Stimulated activated CD4-positive, alpha-beta T cell treated with anti-CD3 and anti-CD28 coated beads, Interleukin-1b, Interleukin-23, amount 100 ng/mL, for 24 hours (primary cell): ENCODE data around the gene JDP2.
A peak's percentile ranks its signal among the peaks of the same experiment; 100 is the strongest.
"Not testable (repeated sequence)": the region's sequence is repeated elsewhere in the genome, so short reads cannot be mapped to it uniquely, and the experiment has no call there.

Experiments used
- DNase-seq, 4 experiments: peaks; one replicate each; pipeline ENCODE4 v3.0.0-alpha.2; 2020; ENCODE audit warnings: low read depth in 4 of 4, low spot score in 1 of 4

JDP2 gene, protein sequence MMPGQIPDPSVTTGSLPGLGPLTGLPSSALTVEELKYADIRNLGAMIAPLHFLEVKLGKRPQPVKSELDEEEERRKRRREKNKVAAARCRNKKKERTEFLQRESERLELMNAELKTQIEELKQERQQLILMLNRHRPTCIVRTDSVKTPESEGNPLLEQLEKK

DNA sequence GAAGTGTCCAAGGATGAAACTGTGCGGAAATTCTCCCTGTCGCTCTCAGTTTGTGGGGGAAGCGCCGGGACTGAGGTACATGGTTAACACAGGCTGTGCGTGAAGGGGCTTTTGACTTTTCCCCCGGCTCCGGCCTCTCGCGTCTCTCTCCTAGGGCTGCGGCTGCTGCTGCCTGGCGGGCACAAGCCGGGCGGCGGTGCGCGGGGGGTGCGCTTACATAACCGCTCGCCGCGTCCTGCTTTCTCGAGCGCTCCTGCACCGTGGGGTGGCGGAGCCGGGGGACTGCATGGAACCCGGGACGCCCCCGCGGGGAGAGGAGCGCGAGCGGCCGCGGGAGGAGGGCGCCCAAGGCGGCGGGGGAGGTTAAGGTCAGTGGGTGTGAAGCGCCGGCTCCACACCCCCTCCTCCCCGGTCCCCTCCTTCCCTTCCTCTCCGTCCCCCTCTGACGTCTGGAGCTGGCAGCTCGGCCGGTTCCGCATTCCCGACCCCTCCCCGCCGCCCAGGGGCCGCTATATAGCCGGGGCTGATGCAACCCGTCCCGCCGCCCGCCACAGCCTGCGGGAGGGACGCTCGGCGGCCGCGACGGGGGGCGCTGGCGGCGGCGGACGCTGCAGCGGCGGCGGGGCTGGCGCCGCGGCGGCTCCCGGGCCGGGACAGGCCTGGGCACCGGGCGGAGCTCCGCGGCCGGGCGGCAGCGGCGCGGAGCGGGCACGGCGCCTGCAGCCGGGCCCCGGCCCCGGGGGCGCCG is at the start of gene JDP2:
TSS of gene JDP2 (plus strand) at position 541 of the 748 bp plus-strand sequence. CDS start 9,899 bp downstream, outside the sequence.
- peak in 1 of 4 experiments; percentile 21 for DNase-seq

DNA sequence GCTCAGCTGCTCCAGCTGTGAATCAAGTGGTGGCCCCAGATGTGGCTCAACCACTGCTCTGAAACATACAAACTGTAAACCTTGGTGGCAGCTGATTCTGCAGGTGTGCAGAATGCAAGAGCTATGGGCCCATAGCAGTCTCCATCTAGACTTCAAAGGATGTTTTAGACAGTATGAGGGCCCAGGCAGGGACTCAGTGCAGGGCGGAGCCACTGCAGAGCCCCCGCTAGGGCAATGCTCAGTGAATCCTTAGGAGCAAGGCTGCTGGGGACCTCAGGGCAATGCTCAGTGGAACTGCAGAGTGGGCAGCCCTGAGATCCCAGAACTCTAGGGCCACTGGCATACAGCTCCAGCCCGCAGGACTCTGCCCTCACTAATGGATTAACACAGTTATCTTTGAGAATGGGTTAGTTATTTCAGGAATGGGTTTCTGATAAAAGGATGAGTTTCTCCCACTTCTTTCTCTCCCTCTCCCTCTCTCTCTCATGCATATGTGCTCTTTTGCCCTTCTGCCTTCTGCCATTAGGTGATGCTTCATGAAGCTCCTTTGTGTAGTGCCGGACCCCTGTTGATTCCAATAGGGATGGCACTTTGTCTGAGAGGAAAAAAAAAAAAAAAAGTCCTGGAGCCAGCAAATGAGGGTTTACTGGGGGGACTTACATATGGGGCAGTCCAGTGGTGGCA is 48.4 kb upstream of the JDP2 start:
- no peak for DNase-seq

DNA sequence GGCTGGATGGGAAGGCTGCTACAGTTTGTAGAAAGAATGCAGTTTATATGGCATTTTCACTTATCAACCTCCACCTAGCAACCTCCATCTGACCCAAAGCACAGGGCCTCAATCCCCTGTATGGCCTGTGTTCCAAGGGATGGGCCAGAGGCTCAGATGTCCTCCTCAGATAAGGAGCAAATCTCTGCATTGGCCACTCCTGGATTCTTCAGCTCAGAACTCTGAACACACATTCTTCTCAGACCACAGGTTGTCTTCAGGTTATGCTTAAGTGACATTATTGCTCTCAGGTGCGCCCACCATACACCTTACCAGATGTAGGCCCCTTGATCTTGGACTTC is 47.9 kb upstream of the JDP2 start:
- DNase-seq = no peak

DNA sequence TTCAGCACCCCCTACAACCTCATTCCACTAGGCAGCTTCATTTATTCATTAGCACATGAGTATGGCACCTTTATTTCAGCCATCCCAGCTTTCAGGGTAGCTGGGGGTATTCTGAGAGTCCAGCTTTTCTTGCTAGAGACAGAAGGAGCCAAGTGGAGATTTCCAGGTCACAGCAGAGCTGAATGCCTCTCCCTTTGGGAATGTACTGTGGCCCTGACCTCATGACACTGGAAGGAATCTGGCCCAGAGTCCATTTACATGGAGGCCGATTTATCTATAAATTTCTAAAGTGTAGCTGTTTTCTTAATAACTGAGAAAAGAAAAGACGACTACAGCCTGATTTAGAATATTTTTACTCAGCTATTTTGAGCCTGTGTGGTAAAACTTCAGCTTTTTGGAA is 47.2 kb upstream of the JDP2 start:
- DNase-seq = no peak

DNA sequence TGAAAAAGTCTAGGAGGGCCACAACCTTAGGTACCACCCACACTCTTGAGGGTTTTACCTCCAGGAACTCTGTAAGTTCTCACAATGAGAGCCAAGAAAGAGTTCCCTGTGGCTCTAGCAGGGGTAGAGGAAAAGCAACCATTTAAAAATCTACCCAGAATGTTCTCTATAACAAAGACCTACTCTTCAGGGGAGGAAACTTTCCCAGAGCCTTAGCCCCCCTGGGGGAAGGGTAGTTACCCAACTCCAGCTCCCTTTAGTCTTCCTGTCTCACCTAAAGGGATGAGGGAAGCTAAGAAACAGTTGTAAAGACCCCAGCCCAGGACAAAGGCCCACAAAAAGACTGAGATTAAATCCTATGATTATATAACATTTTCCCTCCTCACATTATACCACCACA is 46.2 kb upstream of the JDP2 start:
- no peak for DNase-seq

DNA sequence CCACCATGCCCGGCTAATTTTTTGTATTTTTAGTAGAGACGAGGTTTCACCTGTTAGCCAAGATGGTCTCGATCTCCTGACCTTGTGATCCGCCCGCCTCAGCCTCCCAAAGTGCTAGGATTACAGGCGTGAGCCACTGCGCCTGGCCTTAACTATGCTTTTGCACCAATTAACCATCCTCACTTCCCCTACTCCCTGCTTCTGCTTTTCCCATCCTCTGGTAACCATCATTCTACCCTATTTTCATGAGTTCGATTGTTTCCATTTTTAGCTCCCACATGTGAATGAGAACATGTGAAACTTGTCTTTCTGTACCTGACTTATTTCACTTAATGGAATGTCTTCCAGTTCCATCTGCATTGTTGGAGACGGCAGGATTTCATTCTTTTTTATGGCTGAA is 44.6 kb upstream of the JDP2 start:
- not testable (repeated sequence) for DNase-seq

DNA sequence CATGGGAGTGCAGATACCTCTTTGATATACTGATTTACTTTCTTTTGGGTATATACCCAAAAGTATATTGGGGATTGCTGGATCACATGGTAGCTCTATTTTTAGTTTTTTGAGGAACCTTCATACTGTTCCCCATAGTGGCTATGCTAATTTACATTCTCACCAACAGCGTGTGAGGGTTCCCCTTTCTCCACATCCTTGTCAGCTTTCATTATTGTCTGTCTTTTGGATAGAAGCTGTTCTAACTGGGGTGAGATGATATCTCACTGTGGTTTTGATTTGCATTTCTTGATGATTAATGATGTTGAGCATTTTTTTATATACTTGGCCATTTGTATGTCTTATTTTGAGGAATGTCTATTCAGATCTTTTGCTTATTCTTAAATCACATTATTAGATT is 44.1 kb upstream of the JDP2 start:
- no peak for DNase-seq

DNA sequence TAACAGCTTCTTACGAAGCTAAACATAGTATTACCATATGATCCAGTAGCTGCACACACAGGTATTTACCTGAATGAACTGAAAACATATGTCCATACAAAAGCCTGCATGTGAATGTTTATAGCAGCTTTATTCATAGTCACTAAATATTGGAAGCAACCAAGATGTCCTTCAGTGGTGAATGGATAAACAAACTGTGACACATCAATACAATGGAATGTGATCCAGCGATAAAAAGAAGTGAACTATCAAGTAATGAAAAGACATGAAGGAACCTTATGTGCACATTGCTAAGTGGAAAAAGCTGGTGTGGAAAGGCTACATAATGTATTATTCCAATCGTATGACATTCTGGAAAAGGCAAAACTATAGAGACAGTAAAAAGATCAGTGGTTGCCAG is 38.1 kb upstream of the JDP2 start:
- DNase-seq = no peak

DNA sequence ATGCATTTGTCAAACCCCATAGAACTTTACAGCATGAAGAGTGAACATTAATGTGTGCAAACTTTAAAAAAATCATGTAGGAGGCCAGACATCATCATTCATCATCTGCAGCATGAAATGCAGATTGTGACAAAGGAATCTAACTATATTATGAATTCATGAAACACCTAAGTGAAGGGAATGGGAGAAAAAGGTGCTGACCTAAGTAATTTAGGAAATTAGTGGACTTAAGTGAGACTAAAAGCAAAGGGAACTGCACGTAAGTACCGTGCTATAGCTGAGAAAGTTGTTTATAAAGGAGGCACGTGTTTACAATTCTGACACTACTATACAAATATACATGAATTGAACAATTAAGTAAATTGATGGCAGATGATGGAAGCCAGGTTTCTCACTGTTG is 37.6 kb upstream of the JDP2 start:
- no peak for DNase-seq

DNA sequence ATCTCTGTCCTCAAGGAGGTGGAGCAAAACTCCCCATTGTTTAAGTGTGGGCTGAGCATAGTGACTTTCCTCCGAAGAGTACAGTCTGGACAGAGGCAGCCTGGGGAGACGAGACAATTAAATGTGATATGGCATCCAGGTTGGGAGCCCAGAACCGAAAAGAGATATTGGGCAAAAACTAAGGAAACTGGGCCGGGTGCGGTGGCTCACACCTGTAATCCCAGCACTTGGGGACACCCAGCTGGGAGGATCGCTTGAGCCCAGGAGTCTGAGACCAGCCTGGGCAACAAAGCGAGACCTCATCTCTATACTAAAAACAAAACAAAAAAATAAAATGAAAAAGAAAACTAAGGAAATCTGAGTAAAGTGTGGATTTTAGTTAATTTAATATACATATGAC is 35.9 kb upstream of the JDP2 start:
- DNase-seq = no peak

DNA sequence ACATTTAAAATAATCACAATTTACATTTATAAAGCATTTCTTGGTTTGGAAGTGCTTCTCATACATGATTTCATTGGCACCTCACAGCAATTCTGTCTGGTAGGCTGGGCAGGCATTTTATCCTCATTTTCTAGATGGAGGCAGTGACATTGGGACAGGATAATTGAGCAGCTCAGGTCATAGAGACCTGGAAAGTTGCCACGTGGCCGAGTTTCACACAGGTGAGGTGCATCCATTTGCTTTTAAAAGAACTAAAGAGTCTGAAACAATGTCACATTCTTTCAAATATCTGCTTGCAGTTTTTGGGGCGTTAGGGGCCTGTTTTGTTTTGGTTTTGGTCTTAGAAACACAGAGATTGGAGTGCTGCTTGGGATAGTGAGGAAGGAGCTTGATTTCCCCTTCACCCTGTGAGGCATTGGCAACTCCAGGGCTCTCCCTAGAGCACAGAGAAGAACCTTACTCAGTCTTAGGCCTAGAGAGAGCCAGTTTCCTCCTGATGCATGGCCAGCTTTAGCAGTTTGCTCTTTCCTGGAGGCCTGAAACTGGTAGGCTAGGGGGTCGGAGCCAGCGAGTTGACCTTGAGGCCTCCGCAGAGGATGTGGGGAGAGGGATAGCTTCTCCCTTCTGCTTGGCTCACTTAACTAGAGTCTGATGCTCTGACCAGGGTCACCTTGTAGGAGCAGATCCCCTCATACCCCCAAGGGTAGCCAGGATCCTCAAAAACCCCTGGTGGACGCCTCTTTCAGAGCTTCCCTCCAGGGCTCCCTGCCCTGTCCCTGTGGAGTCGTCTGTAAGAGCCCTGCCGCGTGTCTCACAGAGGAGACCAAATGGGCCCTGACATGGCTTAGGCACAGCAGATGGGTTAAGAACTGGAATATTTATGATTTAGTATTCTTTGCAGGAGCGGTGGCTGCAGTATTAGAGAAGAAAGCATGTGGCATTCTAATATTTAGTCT is 34.9 kb upstream of the JDP2 start:
- DNase-seq = no peak

DNA sequence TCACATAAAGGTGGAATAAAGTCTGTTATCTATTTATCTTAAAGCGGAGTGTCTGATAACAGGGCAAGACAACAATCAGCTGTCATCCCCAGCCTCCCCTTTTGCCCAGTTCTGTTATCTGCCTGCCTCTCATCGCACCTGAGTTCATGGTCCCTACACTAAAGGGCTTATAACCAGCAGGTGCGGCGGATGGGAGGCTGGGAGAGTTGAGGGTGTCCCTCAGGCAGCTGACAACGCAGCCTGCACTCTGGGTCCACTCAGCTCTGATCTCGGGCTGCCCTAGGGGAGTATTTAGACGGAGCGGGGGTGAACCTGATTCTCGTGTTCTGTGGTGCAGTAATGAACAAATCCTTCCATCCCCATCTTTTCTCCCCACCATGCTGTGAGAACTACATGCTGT is 34.0 kb upstream of the JDP2 start:
- DNase-seq = no peak

DNA sequence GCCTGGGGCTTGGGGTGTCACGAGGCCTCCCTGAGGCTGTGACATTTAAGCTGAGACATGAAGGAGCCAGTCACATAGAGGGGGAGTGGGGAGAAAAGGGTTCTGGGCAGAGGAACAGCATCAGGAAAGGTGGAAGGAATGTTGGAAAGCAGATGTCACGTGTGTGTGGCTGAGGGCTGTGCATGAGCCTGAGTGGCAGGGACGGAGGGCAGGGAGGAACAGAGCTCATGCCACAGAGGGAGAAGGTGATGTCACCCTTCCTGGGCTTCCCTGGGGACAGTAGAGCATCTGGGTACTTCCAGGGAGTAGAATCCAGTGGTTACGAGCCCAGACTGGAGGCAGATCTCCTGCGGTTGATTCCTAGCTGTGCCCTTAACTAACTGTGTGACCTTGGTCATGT is 32.0 kb upstream of the JDP2 start:
- no peak for DNase-seq

DNA sequence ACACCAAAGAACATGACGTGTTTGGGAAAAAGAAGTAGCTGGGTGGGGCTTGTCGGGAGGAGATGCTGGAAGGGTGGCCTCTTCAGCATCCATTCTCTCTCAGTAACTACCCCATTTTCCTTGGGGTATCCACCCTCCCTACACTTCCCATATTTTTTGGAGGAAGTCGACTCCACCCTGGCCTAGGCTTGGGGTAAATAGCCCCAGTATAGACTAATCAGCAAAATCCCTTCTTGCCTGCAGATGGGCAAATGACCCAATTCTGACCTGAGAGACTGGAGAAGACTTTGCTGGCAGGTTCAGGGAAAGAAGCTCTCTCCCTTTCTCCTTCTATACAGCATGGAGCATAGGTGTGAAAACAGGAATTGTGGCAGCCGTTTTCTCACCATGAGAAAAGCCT is 28.5 kb upstream of the JDP2 start:
- DNase-seq = no peak

DNA sequence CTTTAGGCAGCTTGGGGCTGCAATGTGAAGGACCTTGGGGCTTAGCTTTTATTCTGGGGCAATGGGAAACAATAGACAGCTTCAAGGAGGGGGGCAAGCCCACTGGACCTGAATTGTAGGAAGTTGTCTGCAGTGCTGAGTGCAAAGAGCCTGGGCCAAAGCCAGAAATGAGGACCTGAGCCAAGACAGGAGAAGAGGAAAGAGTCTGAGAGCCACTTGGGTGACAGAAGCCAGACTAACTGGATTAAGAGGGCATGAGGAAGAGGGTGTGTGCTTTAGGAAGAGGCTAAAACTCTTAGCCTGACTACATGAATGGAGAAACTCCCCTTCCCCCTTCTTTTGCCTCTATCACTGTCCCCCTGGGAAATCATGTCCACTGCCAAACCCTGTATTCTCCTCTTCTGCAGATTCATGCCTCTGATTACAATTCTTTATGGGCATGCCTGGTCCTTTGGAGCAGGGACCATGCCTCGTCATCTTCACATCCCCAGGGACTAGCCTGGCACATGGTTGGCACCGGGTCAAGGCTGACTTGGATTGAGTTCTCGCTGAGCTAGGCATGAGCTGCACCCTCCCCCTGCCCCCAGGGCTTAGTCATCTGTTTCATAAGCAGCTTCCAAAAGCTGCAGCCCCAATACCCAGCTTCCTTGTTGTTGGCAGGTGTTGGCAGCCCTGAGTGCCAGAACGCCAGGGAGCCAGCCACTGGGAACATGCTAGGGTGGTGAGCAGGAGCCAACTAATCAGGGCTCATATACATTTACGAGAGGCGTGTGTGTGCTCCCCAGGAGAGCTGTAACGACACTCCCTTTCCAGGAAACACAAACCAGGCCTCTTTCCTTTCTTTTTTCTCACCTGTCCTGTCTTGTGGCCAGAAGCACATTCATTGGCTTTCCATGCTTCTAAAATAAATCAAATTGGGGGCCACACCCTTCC is 27.7 kb upstream of the JDP2 start:
- no peak for DNase-seq

DNA sequence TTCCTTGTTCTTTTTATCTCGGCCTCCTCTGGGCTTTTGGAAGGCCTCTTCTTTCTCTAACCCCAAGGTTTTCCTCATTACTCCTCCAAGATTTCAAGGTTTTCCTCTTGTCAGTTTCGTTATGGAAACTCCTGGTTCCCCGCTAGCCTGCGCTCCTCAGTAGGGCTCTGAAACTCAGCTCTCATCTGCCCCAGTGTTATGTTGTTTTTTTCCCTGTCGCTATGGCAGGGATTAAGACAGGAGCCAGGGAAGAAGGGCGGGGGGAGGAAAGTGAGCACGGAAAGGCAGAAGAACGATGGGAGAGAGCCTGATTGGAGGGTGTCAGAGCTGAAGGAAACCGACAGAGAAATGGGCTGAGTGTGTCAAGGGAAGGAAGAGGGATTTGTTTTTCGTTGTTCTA is 26.5 kb upstream of the JDP2 start:
- no peak for DNase-seq

DNA sequence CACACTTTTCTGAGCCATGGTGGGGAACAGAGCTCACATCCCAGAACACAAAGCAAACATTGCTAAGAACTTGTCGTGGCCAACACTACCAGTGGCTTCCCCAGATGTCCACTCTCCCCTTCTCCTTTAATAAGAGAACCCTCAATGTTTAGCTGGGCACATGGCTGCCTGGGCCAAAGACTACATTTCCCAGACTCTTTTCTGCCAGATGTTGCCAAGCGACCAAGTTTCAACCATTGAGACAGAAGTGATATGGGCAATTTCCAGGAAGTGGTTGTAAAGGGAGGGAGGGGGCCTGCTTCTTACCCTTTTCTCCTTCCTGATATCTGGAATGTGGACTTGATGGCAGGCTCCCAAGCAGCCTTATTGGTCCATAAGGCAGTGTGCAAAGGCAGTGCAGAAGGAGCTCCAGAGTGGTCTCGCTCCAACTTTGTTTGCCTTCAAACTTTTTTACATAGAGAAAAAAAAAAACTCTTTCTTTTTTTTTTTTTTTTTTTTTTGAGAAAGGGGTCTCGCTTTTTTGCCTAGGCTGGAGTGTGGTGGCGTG is 24.9 kb upstream of the JDP2 start:
- DNase-seq = no peak

DNA sequence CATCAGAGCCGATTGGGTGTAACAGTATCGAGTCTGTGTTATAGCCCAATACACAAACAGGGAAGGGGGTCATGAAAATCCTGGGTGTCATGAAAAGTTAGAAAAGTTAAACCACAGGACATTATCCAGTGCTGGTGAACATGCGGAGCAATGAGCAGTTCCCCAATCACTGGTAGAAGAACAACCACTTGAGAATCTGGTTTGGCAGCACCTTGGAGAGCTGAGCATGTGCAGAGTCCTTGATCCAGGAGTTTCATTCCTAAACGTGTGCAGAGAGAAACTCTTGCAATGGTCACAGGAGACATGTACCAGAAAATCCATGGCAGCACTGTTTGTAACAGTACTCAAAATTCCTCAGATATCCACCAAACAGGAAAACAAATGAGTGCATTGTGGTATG is 23.0 kb upstream of the JDP2 start:
- DNase-seq = no peak

DNA sequence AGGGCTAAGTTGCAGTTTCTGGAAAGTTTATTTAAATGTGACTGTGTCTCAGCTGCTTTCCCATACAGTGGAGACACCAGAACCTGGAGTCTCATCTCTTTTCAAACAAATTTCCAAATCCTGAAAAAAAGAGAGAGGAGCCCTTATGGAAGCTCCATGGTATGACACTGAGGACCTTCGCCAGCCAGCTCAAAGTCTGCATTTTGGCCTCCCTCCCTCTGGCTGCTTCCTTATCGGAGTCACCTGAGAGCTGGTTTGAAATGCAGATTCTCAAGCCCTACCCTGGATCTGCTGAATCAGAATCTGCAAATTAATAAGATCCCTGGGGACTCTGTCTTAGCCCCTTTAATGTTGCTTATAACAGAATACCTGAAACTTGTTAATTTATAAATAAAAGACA is 21.7 kb upstream of the JDP2 start:
- DNase-seq = no peak

DNA sequence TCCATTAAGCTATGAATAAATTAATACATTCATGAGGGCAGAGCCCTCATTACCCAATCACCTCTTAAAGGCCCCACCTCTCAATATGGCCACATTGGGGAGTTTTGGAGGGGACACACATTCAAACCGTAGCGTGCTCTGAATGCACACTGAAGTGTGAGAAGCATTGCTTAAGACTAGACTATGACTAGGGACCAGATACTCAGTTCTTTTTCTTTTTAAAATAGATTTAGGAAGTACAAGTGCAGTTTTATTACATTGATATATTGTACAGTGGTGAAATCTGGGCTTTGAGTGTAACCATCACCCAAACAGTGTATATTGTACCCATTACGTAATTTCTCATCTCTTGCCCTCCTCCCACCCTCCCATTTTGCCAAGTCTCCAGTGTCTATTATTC is 21.0 kb upstream of the JDP2 start:
- DNase-seq = no peak
